Choroid plexus epithelial cell (primary cell): ENCODE measurements around the gene CFP.

Source experiments
- DNase-seq: peaks from one replicate; pipeline ENCODE4 v3.0.0-alpha.2; 2010; ENCODE audit warnings: low read depth
- H3K4me3 ChIP-seq: 2 replicates; pipeline ENCODE4 v1.5.1; 2011; ENCODE audit warnings: low read depth, mild to moderate bottlenecking, control low read depth, low read length, moderate library complexity
- CTCF ChIP-seq: conservative IDR thresholded peaks from 2 replicates; pipeline ENCODE4 v1.5.1; 2011; ENCODE audit warnings: low read depth, mild to moderate bottlenecking, control low read depth, inconsistent platforms, low read length, moderate library complexity

CFP gene

GRCh38 chrX:47581731-47582647, 47.7 kb downstream of the CFP start, which contains the start of gene TIMP1:
TIMP1 (plus strand) TSS chrX:47582436; CDS start chrX:47583416, 980 bp downstream.
- no peak for TF ChIP-seq CTCF
- peak; percentile 95 for DNase-seq
- H3K4me3 ChIP-seq = peak within 1 kb of the TSS; percentile 75

- H3K4me3 ChIP-seq = no peak overlapping the region
- peak; percentile 87 for DNase-seq
- no peak for TF ChIP-seq CTCF
Observed at GRCh38 chrX:47579537-47579936, 50.2 kb downstream of the CFP start.

DNA sequence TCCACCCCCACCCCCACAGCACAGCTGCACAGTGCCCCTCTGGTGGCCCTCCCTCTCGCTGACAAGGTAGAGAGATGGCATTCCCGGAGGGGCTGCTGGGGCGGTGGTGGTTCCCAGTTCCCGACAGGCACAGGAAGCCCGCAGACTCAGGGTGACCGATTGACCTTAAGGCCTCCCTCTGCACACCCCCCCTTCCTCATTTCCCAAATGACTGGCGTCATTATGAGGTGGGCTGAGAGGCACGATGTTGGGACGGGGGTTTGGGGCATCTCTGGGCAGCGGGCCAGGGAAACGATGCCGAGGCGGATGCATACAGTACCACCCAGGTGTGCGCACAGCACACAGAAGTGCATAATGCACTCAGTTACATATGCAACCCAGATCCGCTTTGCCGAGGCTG, 51.0 kb downstream of the CFP start:
- no peak for TF ChIP-seq CTCF
- no peak overlapping the region for H3K4me3 ChIP-seq
- no peak for DNase-seq

- DNase-seq = no peak
- no peak for TF ChIP-seq CTCF
Observed at GRCh38 chrX:47577901-47578300, 51.8 kb downstream of the CFP start.

GRCh38 chrX:47577424-47577823, 52.3 kb downstream of the CFP start:
- DNase-seq = peak; percentile 55
- H3K4me3 ChIP-seq = no peak overlapping the region
- TF ChIP-seq CTCF = no peak

More at GRCh38 chrX:47577901-47578300, 51.8 kb downstream of the CFP start:
- H3K4me3 ChIP-seq = no peak overlapping the region

- DNase-seq = no peak
- no peak for TF ChIP-seq CTCF
- no peak overlapping the region for H3K4me3 ChIP-seq
Observed at GRCh38 chrX:47576021-47576898, 53.5 kb downstream of the CFP start.
